ENCODE results near the gene DTWD1. TPM values are rescaled to one million over a fixed set of nuclear protein-coding genes. Genes with fewer than 3 reads are reported as not detected.
"Not testable (repeated sequence)": the region's sequence is repeated elsewhere in the genome, so short reads cannot be mapped to it uniquely, and the experiment has no call there.

Gene DTWD1
- total and polyA plus RNA-seq, 2 donors: 21.9 to 30.4 TPM

DNA sequence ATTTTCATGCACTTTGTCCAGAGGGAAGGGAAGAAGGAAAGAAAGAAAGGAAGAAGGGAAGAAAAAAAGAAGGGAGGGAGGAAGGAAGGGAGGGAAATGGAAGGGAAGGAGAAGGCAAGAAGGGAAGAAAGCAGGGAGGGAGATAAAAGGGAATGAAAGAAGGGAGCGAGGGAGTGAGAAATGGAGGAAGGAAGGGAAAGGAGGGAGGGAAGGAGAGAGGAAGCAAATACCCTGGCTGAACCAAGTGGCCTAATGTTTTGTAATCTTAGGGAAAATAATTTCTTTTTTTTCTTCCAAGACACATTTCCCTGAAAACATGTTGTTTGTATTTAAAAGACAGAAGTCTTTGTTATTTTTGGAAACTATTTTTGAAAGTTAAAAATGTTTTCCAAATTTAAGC lies 35.9 kb downstream of the DTWD1 start:
- H3K27me3 ChIP-seq (ENCODE audit: control insufficient read depth in 2 of 2, insufficient read depth in 1 of 2, low read length in 1 of 2): no peaks in the 10 kb centered on the region
- no peak overlapping the region for H3K4me3 ChIP-seq (ENCODE audit: low read length in 2 of 2)
- H3K9me3 ChIP-seq (ENCODE audit: control insufficient read depth in 2 of 2, insufficient read depth in 1 of 2, low read length in 1 of 2): no peaks in the 10 kb centered on the region
- H3K27ac ChIP-seq (ENCODE audit: low read depth in 1 of 2, low read length in 1 of 2): no peak overlapping the region
- 98% methylated on average over 1 of the region's 1 CpG for WGBS
- DNase-seq (ENCODE audit: low read depth in 6 of 9, low spot score in 9 of 9): no peak
- no peaks in the 10 kb centered on the region for H3K36me3 ChIP-seq (ENCODE audit: control insufficient read depth in 2 of 2, insufficient read depth in 2 of 2, low read length in 1 of 2)
- no peaks in the 10 kb centered on the region for H3K4me1 ChIP-seq (ENCODE audit: control insufficient read depth in 2 of 2, insufficient read depth in 2 of 2, low read length in 2 of 2)

DNA sequence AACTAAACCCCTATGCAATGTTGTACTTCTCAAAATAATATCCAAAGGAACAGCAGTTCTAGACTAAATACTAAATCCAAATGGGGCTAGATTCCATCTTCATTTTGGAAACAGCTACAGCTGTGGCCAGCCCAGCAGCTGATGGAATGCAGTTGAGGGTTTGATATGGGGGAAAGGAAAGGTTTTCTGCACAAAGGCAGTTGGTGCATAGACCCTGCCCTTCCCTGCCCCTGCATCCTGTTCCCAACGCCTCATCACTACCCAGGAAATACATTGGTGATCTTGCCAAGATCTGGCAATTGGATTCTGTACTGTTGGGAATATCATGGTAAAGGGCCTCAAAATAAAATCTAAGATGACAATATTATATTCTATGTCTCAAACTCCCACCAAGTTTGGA lies 43.9 kb downstream of the DTWD1 start:
- no peak overlapping the region for H3K27ac ChIP-seq (ENCODE audit: low read depth in 1 of 2, low read length in 1 of 2)
- 88% methylated on average over 1 of the region's 1 CpG for WGBS
- H3K27me3 ChIP-seq (ENCODE audit: control insufficient read depth in 2 of 2, insufficient read depth in 1 of 2, low read length in 1 of 2): no peaks in the 10 kb centered on the region
- no peaks in the 10 kb centered on the region for H3K4me1 ChIP-seq (ENCODE audit: control insufficient read depth in 2 of 2, insufficient read depth in 2 of 2, low read length in 2 of 2)
- no peaks in the 10 kb centered on the region for H3K9me3 ChIP-seq (ENCODE audit: control insufficient read depth in 2 of 2, insufficient read depth in 1 of 2, low read length in 1 of 2)
- DNase-seq (ENCODE audit: low read depth in 6 of 9, low spot score in 9 of 9): no peak
- H3K36me3 ChIP-seq (ENCODE audit: control insufficient read depth in 2 of 2, insufficient read depth in 2 of 2, low read length in 1 of 2): no peaks in the 10 kb centered on the region
- H3K4me3 ChIP-seq (ENCODE audit: low read length in 2 of 2): no peak overlapping the region

DNA sequence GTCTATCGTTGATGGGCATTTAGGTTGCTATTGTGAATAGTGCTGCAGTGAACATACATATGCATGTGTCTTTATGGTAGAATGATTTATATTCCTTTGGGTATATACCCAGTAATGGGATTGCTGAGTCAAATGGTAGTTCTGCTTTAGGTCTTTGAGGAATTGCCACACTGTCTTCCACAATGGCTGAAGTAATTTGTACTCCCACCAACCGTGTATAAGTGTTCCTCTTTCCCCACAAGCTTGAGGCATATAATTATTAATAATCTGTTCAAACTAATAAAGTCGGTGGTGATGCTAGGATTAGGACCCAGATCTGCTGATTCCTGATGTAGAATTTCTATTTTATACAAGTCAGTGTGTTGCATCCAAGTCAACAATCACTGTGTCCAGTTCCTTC lies 45.6 kb downstream of the DTWD1 start:
- 97% methylated on average over 3 of the region's 3 CpGs for WGBS
- not testable (repeated sequence) for DNase-seq (ENCODE audit: low read depth in 6 of 9, low spot score in 9 of 9)

DNA sequence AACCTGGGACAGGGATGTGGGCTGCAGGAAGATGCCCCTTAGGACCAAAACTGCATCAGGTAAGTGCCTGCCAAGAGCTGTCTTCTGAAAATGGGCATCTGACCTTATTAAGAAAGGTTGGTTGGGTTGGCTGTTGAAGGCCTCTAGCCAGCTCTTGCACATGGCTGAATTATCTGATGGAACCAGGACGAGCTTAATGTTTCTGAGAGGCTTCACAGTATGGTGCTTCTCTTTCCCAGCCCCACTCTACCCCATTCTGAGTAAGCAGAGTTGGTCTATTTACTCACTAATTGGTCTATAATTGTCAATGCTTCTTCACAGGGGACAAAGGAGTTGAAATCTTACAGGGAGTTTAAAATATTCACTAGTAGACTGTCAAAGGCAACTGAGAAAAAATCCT lies 48.4 kb downstream of the DTWD1 start:
- Histone ChIP-seq H3K4me3 (ENCODE audit: low read length in 2 of 2) (no peak overlapping the region), H3K27me3 (ENCODE audit: control insufficient read depth in 2 of 2, insufficient read depth in 1 of 2, low read length in 1 of 2) (no peaks in the 10 kb centered on the region)
- WGBS: 93% methylated on average over 1 of the region's 1 CpG

More for the DNA sequence above, 45.6 kb downstream of the DTWD1 start:
- H3K36me3 ChIP-seq (ENCODE audit: control insufficient read depth in 2 of 2, insufficient read depth in 2 of 2, low read length in 1 of 2); H3K27me3 ChIP-seq (ENCODE audit: control insufficient read depth in 2 of 2, insufficient read depth in 1 of 2, low read length in 1 of 2); H3K4me3 ChIP-seq (ENCODE audit: low read length in 2 of 2); H3K9me3 ChIP-seq (ENCODE audit: control insufficient read depth in 2 of 2, insufficient read depth in 1 of 2, low read length in 1 of 2); H3K4me1 ChIP-seq (ENCODE audit: control insufficient read depth in 2 of 2, insufficient read depth in 2 of 2, low read length in 2 of 2); H3K27ac ChIP-seq (ENCODE audit: low read depth in 1 of 2, low read length in 1 of 2): not testable (repeated sequence)

DNA sequence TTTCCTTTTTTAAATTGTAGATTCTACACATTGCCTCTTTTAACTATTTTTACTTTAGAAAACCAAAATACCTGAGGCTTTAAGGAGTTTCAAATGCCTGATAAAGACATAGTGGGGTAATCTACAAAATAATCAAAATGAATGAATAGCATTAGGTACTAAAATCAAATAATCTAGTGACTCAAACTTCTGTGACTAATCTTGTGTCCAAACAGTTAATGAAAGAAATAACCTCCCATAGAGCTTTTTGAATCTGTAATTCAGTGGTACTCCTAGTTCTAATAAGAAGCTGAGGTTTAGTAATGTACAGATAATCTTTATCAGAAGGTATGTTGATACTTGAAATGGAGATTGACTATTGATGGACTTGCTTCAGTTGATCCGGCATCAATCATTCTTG lies 53.0 kb downstream of the DTWD1 start:
- no peaks in the 10 kb centered on the region for H3K4me1 ChIP-seq (ENCODE audit: control insufficient read depth in 2 of 2, insufficient read depth in 2 of 2, low read length in 2 of 2)
- 98% methylated on average over 1 of the region's 1 CpG for WGBS
- no peaks in the 10 kb centered on the region for H3K27me3 ChIP-seq (ENCODE audit: control insufficient read depth in 2 of 2, insufficient read depth in 1 of 2, low read length in 1 of 2)
- H3K27ac ChIP-seq (ENCODE audit: low read depth in 1 of 2, low read length in 1 of 2): no peak overlapping the region
- H3K9me3 ChIP-seq (ENCODE audit: control insufficient read depth in 2 of 2, insufficient read depth in 1 of 2, low read length in 1 of 2): no peaks in the 10 kb centered on the region
- no peaks in the 10 kb centered on the region for H3K36me3 ChIP-seq (ENCODE audit: control insufficient read depth in 2 of 2, insufficient read depth in 2 of 2, low read length in 1 of 2)
- H3K4me3 ChIP-seq (ENCODE audit: low read length in 2 of 2): no peak overlapping the region
- no peak for DNase-seq (ENCODE audit: low read depth in 6 of 9, low spot score in 9 of 9)

More for the DNA sequence above, 48.4 kb downstream of the DTWD1 start:
- H3K9me3 ChIP-seq (ENCODE audit: control insufficient read depth in 2 of 2, insufficient read depth in 1 of 2, low read length in 1 of 2): no peaks in the 10 kb centered on the region
- no peak for DNase-seq (ENCODE audit: low read depth in 6 of 9, low spot score in 9 of 9)
- no peaks in the 10 kb centered on the region for H3K36me3 ChIP-seq (ENCODE audit: control insufficient read depth in 2 of 2, insufficient read depth in 2 of 2, low read length in 1 of 2)
- H3K27ac ChIP-seq (ENCODE audit: low read depth in 1 of 2, low read length in 1 of 2): no peak overlapping the region
- H3K4me1 ChIP-seq (ENCODE audit: control insufficient read depth in 2 of 2, insufficient read depth in 2 of 2, low read length in 2 of 2): no peaks in the 10 kb centered on the region

DNA sequence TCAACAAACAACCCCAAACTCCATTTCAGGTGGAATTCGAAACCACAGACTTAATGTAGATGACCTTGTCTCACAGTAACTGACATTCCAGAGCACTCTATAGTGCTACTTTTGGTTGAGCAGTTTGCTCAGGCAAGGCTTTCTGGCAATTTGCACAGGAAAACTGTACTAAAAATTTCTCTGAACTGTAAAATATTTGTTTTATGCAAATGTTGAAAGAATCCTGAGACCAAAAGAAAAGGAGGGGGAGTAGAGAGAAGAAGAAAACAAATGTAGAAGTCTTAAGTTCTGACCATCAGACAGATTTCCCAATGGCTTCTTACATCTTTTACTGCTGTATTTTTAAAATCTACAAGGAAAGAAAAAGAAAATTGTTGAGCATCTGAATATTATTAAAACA lies 53.5 kb downstream of the DTWD1 start:
- Histone ChIP-seq H3K27ac (ENCODE audit: low read depth in 1 of 2, low read length in 1 of 2) (no peak overlapping the region), H3K27me3 (ENCODE audit: control insufficient read depth in 2 of 2, insufficient read depth in 1 of 2, low read length in 1 of 2) (no peaks in the 10 kb centered on the region), H3K4me3 (ENCODE audit: low read length in 2 of 2) (no peak overlapping the region), H3K36me3 (ENCODE audit: control insufficient read depth in 2 of 2, insufficient read depth in 2 of 2, low read length in 1 of 2) (no peaks in the 10 kb centered on the region), H3K4me1 (ENCODE audit: control insufficient read depth in 2 of 2, insufficient read depth in 2 of 2, low read length in 2 of 2) (no peaks in the 10 kb centered on the region), H3K9me3 (ENCODE audit: control insufficient read depth in 2 of 2, insufficient read depth in 1 of 2, low read length in 1 of 2) (no peaks in the 10 kb centered on the region)
- 96% methylated on average over 1 of the region's 1 CpG for WGBS
- no peak for DNase-seq (ENCODE audit: low read depth in 6 of 9, low spot score in 9 of 9)

DNA sequence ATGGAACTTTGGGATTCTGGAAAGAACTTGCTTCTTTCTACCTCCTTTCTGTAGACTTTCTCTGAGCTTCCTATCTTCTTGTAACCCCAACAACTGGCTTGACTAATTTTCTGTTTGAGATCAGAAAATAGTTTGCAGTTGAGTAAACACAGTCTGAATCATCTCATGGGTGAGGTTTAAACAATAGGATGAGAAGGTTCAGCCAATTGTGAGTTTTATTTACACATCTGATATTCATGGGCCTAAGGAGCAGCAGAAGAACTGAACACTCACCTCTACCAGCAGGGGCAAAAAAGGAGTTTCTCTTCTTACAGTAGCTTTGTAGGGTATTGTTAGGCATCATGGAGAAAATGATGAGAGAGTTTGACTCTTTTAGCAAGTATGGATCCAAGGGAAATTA lies 54.2 kb downstream of the DTWD1 start:
- Histone ChIP-seq H3K4me3 (ENCODE audit: low read length in 2 of 2) (no peak overlapping the region), H3K4me1 (ENCODE audit: control insufficient read depth in 2 of 2, insufficient read depth in 2 of 2, low read length in 2 of 2) (no peaks in the 10 kb centered on the region), H3K9me3 (ENCODE audit: control insufficient read depth in 2 of 2, insufficient read depth in 1 of 2, low read length in 1 of 2) (no peaks in the 10 kb centered on the region), H3K36me3 (ENCODE audit: control insufficient read depth in 2 of 2, insufficient read depth in 2 of 2, low read length in 1 of 2) (no peaks in the 10 kb centered on the region), H3K27me3 (ENCODE audit: control insufficient read depth in 2 of 2, insufficient read depth in 1 of 2, low read length in 1 of 2) (no peaks in the 10 kb centered on the region), H3K27ac (ENCODE audit: low read depth in 1 of 2, low read length in 1 of 2) (no peak overlapping the region)
- no peak for DNase-seq (ENCODE audit: low read depth in 6 of 9, low spot score in 9 of 9)

DNA sequence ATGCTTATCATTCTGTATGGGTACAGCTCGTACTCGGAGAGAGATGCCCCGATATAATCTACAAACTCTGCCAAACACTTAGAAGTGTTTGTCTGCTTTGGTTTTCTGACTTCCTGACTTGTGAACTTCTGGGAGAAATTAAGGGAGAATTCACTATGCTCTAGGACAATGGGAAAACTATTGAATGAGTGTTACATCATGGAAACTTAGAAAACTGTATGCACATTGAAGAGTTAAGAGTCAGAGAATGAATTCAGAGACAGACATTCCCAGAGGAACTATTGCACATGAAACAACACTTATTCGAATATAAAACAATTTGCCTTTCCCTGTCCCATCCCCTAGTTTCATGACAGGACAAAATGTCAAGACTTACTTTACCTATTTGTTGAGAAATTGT lies 57.8 kb downstream of the DTWD1 start:
- no peak for DNase-seq (ENCODE audit: low read depth in 6 of 9, low spot score in 9 of 9)
- Histone ChIP-seq H3K27me3 (ENCODE audit: control insufficient read depth in 2 of 2, insufficient read depth in 1 of 2, low read length in 1 of 2) (no peaks in the 10 kb centered on the region), H3K4me3 (ENCODE audit: low read length in 2 of 2) (no peak overlapping the region), H3K36me3 (ENCODE audit: control insufficient read depth in 2 of 2, insufficient read depth in 2 of 2, low read length in 1 of 2) (no peaks in the 10 kb centered on the region), H3K4me1 (ENCODE audit: control insufficient read depth in 2 of 2, insufficient read depth in 2 of 2, low read length in 2 of 2) (no peaks in the 10 kb centered on the region), H3K27ac (ENCODE audit: low read depth in 1 of 2, low read length in 1 of 2) (no peak overlapping the region), H3K9me3 (ENCODE audit: control insufficient read depth in 2 of 2, insufficient read depth in 1 of 2, low read length in 1 of 2) (no peaks in the 10 kb centered on the region)
- 96% methylated on average over 4 of the region's 4 CpGs for whole genome bisulfite sequencing

DNA sequence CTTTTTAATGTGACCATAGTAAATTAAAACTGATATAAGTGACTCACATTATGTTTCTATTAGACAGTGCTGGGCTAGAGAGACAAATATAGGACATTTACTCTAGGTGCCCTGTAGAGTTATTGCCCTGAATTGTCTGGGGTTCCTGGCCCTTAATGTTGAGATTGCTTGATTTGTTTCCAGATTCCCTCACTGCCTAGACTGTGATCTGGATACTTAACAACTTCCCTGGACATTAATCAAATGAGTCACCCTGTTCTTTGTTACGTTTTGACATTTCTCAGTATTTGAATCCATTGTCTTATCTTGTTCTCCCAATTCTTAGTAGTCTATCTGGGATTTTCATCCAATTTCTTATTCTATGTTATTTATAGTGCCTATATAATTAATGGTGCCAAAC lies 65.8 kb downstream of the DTWD1 start:
- 88% methylated on average over 1 of the region's 1 CpG for WGBS
- Histone ChIP-seq H3K36me3 (ENCODE audit: control insufficient read depth in 2 of 2, insufficient read depth in 2 of 2, low read length in 1 of 2) (no peaks in the 10 kb centered on the region), H3K9me3 (ENCODE audit: control insufficient read depth in 2 of 2, insufficient read depth in 1 of 2, low read length in 1 of 2) (no peaks in the 10 kb centered on the region), H3K4me3 (ENCODE audit: low read length in 2 of 2) (no peak overlapping the region), H3K4me1 (ENCODE audit: control insufficient read depth in 2 of 2, insufficient read depth in 2 of 2, low read length in 2 of 2) (no peaks in the 10 kb centered on the region), H3K27ac (ENCODE audit: low read depth in 1 of 2, low read length in 1 of 2) (no peak overlapping the region), H3K27me3 (ENCODE audit: control insufficient read depth in 2 of 2, insufficient read depth in 1 of 2, low read length in 1 of 2) (no peaks in the 10 kb centered on the region)
- DNase-seq (ENCODE audit: low read depth in 6 of 9, low spot score in 9 of 9): no peak

DNA sequence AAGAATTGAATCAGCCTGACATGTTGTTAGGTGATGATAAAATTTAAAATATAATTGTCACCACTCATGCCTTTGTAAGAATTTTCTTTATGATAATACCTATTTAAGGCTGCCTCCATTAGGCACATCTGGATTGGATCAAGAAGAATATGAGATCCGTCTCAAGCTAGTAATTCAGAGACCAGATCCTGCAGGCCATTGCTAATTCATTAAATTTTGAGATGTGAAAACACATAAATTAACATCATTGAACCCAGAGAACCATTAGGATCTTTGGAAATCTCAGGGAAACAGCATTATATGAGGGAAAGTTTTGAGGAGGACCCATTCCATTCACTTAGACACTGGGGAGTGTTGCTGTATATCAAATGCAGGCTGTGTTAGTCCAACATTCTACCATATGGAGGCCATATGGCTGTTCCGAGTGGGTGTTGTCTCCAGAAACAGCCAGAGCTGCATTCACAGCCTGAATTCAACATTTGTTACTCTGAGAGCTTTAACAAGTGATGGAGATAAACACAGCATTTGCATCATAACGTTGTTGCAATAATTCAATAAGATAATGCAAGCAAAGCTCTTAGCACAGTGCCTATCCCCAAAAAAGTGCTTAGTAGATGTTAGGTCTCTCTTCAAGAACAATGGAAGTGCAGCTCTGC lies 67.4 kb downstream of the DTWD1 start:
- Histone ChIP-seq H3K4me3 (ENCODE audit: low read length in 2 of 2) (no peak overlapping the region), H3K27ac (ENCODE audit: low read depth in 1 of 2, low read length in 1 of 2) (no peak overlapping the region), H3K4me1 (ENCODE audit: control insufficient read depth in 2 of 2, insufficient read depth in 2 of 2, low read length in 2 of 2) (no peaks in the 10 kb centered on the region), H3K36me3 (ENCODE audit: control insufficient read depth in 2 of 2, insufficient read depth in 2 of 2, low read length in 1 of 2) (no peaks in the 10 kb centered on the region), H3K27me3 (ENCODE audit: control insufficient read depth in 2 of 2, insufficient read depth in 1 of 2, low read length in 1 of 2) (no peaks in the 10 kb centered on the region), H3K9me3 (ENCODE audit: control insufficient read depth in 2 of 2, insufficient read depth in 1 of 2, low read length in 1 of 2) (no peaks in the 10 kb centered on the region)
- no peak for DNase-seq (ENCODE audit: low read depth in 6 of 9, low spot score in 9 of 9)
- WGBS: 98% methylated on average over 3 of the region's 3 CpGs

All from thymus (tissue), 11 donors.